GM19372 (cell line): ENCODE results near the gene ACBD3.

Experiments used
- ATAC-seq: cut with Tn5 transposase; IDR thresholded peaks from one replicate; pipeline ENCODE4 v1.9.1; 2021; ENCODE audit warnings: mild to moderate bottlenecking, low read depth, moderate library complexity; ENCODE audit not compliant: unreplicated experiment

Gene ACBD3

GRCh38 chr1:226202246-226202645 is 15.7 kb upstream of the ACBD3 start:
- ATAC-seq, result no peak

- ATAC-seq, result no peak
Observed at GRCh38 chr1:226201029-226201593, 14.6 kb upstream of the ACBD3 start.

GRCh38 chr1:226199971-226200370 is 13.4 kb upstream of the ACBD3 start:
- no peak for ATAC-seq

- no peak for ATAC-seq
Observed at GRCh38 chr1:226195144-226195543, 8.6 kb upstream of the ACBD3 start.

GRCh38 chr1:226187380-226187779 is 839 bp upstream of the ACBD3 start:
- ATAC-seq, result no peak

GRCh38 chr1:226187019-226187322 is 430 bp upstream of the ACBD3 start:
- ATAC-seq, result no peak

GRCh38 chr1:226185141-226186036 is 1.2 kb downstream of the ACBD3 start:
- ATAC-seq, result no peak

GRCh38 chr1:226181996-226182714 is 4.4 kb downstream of the ACBD3 start:
- ATAC-seq, result no peak

- ATAC-seq, result no peak
Observed at GRCh38 chr1:226176870-226177269, 9.7 kb downstream of the ACBD3 start.

GRCh38 chr1:226172589-226172988 is 14.0 kb downstream of the ACBD3 start:
- ATAC-seq, result no peak

GRCh38 chr1:226166341-226166740 is 20.2 kb downstream of the ACBD3 start:
- no peak for ATAC-seq

GRCh38 chr1:226164154-226164553 is 22.4 kb downstream of the ACBD3 start:
- ATAC-seq, result no peak

GRCh38 chr1:226162898-226163297 is 23.6 kb downstream of the ACBD3 start:
- ATAC-seq, result no peak

GRCh38 chr1:226158983-226159382 is 27.6 kb downstream of the ACBD3 start:
- no peak for ATAC-seq

- ATAC-seq, result no peak
Observed at GRCh38 chr1:226158457-226158856, 28.1 kb downstream of the ACBD3 start.

GRCh38 chr1:226157761-226158316 is 28.7 kb downstream of the ACBD3 start:
- ATAC-seq, result no peak

- ATAC-seq, result no peak
Observed at GRCh38 chr1:226154593-226154992, 31.9 kb downstream of the ACBD3 start.

- no peak for ATAC-seq
Observed at GRCh38 chr1:226149806-226150205, 36.7 kb downstream of the ACBD3 start.

- no peak for ATAC-seq
Observed at GRCh38 chr1:226148121-226148648, 38.4 kb downstream of the ACBD3 start.

GRCh38 chr1:226144045-226144444 is 42.5 kb downstream of the ACBD3 start:
- ATAC-seq, result no peak

GRCh38 chr1:226135709-226136108 is 50.8 kb downstream of the ACBD3 start:
- ATAC-seq, result no peak
